Stimulated activated CD8-positive, alpha-beta memory T cell treated with anti-CD3 and anti-CD28 coated beads, Interleukin-15, amount 100 ng/mL, for 1 hour (primary cell): ENCODE data around the gene TMPRSS4.

Source experiments
- DNase-seq: peaks from one replicate; pipeline ENCODE4 v3.0.0-alpha.2; 2020; ENCODE audit warnings: low read depth

TMPRSS4 gene

DNA sequence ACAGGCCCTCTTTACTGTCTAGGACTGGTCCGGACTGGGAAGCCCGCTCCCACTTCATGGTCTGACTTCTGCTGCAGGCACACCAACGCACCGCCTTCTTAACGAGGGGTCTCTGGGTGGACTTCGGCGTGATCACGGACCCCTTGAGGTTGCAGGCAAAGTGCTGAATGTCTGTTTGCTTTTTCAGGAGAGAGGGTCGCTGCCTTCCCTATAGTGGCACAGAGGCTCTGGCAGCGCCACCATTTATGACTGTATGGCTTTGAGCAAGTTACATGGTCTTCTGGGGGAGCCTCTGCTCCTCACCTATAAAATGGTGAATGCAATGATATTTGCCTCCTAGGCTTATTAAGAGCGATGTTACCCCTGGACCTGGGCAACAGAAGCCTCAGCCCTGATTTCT lies 77.1 kb downstream of the TMPRSS4 start:
- no peak for DNase-seq

GRCh38 chr11:118154641-118155040 lies 77.8 kb downstream of the TMPRSS4 start:
- DNase-seq, result no peak

DNA sequence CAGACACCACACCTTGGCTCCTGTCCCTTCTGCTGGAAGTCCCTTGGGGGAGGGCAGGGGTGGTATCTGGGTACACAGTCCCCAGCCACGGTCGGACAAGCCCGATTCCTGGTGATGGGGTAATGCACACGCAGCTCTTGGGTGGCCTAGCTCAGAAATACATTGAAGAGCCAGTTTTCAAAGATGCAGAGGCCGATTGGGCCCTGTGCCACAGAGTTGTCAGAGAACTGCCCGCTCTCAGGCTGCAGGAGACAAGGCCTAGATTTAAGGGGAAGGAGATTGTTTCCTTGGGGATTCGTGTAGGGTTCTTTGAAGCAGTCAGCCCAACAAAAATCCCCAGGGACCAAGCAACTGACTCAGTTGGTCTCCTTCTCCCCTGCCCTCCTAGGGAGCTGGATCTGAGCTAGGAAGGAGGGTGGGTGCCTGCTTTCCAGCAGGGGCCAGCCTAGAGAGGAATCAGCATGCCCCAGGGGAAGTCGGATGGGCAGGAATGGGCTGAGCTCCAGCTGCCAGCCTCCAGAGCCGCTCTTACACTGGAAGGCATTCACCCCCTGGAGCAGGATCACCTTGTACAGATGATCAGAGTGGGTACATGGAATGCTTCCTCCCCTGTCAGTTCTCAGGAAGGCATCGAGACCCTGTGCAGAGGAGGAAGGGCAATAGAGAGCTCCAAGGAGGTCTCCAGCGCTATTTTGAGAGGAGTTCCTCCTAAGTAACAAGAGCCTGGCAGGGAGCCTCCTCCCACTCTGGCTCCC lies 79.1 kb downstream of the TMPRSS4 start:
- DNase-seq, result no peak

GRCh38 chr11:118156531-118157185 lies 79.8 kb downstream of the TMPRSS4 start:
- DNase-seq, result no peak

DNA sequence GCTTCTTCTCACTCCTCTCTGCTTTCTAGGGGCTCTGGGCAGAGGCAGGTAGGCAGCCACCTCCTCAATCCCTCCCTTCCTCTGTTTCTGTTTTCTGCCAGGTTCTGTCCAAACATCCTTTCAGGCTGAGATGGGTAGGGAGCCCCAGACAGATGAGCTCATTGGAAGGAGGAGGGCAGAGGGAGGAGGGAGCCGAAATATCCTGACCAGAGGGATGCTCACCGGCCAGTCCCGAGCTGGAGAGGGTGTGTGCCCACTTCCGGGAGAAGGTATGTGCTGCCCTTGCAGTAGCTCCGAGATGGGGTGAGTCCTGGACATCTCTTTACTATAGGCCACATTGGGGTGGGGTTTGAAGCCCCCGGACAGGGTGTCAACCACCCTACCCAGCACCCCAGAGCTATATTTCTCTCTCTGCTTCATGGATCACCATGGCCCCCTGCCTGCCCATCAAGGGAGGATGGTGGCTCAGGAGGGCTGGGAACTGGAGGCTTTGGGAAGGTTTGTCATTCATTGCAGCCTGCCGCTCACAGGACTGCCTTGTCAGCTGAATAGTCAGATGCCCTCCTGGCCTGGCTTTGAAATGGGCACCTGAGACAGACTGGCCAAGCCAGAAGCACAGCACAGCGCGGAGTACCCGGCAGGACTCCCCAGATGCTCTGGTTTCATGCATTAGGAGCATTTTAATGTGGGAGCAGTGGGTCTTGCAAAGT lies 80.5 kb downstream of the TMPRSS4 start:
- no peak for DNase-seq

DNA sequence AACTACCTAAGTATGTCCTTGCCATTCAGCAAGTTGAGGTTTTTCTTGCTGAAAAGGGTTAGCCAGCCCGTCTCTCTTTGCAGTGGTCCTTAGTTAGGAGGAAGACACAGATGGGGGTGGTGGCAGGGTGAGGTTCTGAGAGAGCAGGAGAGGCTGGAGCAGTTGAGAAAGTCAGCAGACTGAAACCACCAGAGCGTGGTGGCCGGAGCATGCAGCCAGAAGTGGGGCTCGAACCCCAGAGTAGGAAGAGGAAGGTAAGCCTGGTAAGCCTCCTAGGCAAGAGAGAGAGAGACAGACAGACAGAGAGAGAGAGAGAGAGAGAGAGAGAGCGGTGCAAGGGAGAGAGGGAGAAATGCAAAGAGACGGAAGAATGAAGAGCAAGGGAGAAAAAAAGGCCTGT lies 84.9 kb downstream of the TMPRSS4 start:
- no peak for DNase-seq

DNA sequence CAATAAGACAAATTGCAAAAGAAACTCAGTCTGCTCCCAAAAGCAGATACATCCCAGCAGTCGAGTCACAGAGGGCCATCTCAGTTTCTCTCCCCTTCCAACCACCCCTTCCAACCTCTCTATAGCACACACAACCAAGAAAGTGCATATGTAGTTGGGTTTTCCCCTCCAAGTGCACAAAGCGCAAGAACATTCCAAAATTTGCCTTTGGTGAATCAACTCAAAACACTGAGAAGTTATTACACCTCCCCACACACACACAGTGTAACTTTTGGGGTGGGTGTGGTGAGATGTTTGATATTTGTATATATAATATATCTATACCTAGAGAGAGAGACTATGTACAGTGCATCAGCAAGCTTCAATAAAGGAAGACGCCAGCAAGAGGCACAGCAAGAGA lies 86.0 kb downstream of the TMPRSS4 start:
- no peak for DNase-seq

GRCh38 chr11:118163494-118163893 lies 86.6 kb downstream of the TMPRSS4 start:
- no peak for DNase-seq

GRCh38 chr11:118164885-118165284 lies 88.0 kb downstream of the TMPRSS4 start:
- DNase-seq, result no peak

- DNase-seq, result no peak
These were observed 89.8 kb downstream of the TMPRSS4 start for GRCh38 chr11:118166641-118167040.

- no peak for DNase-seq
These were observed 90.4 kb downstream of the TMPRSS4 start for GRCh38 chr11:118167253-118167652.

DNA sequence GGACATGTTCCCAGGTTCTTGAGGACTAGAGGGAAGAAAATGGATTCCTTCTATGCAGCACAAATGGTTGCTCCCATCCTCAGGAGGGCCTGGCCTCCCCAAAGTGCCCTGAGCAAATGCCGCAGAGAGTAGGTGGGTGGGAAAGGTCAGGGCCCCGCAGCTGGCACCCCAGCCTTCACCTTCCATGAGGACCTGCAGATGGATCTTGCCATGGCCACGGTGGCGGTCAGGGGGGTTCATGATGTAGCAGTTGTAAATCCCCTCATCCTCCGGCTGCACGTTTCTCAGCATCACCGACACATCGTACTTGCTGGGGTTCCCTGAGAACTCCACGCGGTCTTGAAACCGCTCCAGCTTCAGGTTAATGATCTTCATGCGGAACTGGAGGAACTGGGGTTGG lies 91.0 kb downstream of the TMPRSS4 start:
- DNase-seq, result no peak

- no peak for DNase-seq
These were observed 91.4 kb downstream of the TMPRSS4 start for GRCh38 chr11:118168316-118168715.

GRCh38 chr11:118168751-118169150 lies 91.9 kb downstream of the TMPRSS4 start:
- no peak for DNase-seq

- DNase-seq, result no peak
These were observed 92.6 kb downstream of the TMPRSS4 start for GRCh38 chr11:118169300-118170140.

GRCh38 chr11:118170231-118170630 lies 93.4 kb downstream of the TMPRSS4 start:
- no peak for DNase-seq

DNA sequence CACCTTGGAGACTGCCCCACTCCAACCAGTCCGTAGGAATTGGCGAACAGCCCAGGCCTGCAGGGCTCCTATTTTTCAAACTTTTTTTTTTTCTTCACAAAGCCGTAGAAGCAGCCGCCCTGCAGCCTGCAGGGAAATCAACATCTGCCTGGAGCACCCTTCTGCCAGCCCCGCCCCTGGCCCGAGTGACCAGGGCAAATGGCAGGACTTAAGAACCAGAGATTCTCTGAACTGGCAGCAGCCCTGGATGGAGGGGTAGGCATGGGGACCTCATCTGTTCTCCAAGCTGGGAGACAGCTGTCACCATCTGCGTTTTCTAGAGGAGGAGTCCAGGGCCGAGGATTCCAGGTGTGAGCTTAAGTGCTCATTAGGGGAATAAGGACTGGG lies 94.0 kb downstream of the TMPRSS4 start:
- no peak for DNase-seq
